Measurements from ENCODE around the gene SHISAL2B.

GRCh38 chr5:64765804-64766504 is 75.7 kb downstream of the SHISAL2B start:
- TF ChIP-seq CTCF (IDR thresholded peaks at IDR 0.05) (no peak), POLR2A (IDR thresholded peaks at IDR 0.05) (no peak)
